Tibial nerve (tissue), 3 donors: Measurements from ENCODE around the gene CBL.

Experiments
- POLR2A ChIP-seq, 2 donors: fragments of 450-650 bp; IDR thresholded peaks; one replicate each; pipeline ENCODE4 v1.6.1; 2017; ENCODE audit warnings: antibody characterized with exemption in 2 of 2, mild to moderate bottlenecking in 2 of 2, moderate library complexity in 2 of 2
- TF ChIP-seq, protein P1 (sequence below), 5 experiments: fragments of 200-600 bp in 3 of 5; fragments of 450-650 bp in 2 of 5; sonication (generic) in 3 of 5; IDR thresholded peaks; one replicate each; pipeline ENCODE4 v1.5.1; 2016 to 2019; ENCODE audit warnings: antibody characterized with exemption in 5 of 5, mild to moderate bottlenecking in 3 of 5, moderate library complexity in 2 of 5

DNA sequence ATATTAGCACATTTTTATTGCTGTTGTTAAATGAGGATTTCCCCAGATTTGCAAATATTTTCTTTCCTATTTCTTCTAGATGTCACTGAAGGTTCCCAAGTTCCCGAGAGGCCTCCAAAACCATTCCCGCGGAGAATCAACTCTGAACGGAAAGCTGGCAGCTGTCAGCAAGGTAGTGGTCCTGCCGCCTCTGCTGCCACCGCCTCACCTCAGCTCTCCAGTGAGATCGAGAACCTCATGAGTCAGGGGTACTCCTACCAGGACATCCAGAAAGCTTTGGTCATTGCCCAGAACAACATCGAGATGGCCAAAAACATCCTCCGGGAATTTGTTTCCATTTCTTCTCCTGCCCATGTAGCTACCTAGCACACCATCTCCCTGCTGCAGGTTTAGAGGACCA, 93.3 kb downstream of the CBL start:
- TF ChIP-seq, protein P1, sequence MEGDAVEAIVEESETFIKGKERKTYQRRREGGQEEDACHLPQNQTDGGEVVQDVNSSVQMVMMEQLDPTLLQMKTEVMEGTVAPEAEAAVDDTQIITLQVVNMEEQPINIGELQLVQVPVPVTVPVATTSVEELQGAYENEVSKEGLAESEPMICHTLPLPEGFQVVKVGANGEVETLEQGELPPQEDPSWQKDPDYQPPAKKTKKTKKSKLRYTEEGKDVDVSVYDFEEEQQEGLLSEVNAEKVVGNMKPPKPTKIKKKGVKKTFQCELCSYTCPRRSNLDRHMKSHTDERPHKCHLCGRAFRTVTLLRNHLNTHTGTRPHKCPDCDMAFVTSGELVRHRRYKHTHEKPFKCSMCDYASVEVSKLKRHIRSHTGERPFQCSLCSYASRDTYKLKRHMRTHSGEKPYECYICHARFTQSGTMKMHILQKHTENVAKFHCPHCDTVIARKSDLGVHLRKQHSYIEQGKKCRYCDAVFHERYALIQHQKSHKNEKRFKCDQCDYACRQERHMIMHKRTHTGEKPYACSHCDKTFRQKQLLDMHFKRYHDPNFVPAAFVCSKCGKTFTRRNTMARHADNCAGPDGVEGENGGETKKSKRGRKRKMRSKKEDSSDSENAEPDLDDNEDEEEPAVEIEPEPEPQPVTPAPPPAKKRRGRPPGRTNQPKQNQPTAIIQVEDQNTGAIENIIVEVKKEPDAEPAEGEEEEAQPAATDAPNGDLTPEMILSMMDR (IDR thresholded peaks at IDR 0.05): no peak
- TF ChIP-seq POLR2A (IDR thresholded peaks at IDR 0.05): no peak
